B cell (primary cell): ENCODE data around the gene HIPK2. TPM values are rescaled to one million over a fixed set of nuclear protein-coding genes. Genes with fewer than 3 reads are reported as not detected.

Experiments
- ATAC-seq: fragments of 200-7000 bp; cut with Tn5 transposase; one replicate; pipeline ENCODE4 v1.10.0; 2021; ENCODE audit warnings: low read depth, mild to moderate bottlenecking, moderate number of reproducible peaks, moderate library complexity
- CTCF ChIA-PET: fragments of 350-600 bp; sonication (Branson Sonifier 250); formaldehyde crosslinking; loops from one replicate; lab custom pipeline; 2021; ENCODE audit warnings: antibody characterized with exemption, inconsistent platforms; lab: Charles Lee
- POLR2A ChIA-PET: fragments of 350-600 bp; sonication (Branson Sonifier 250); formaldehyde crosslinking; loops from one replicate; lab custom pipeline; 2021; ENCODE audit warnings: antibody characterized with exemption; lab: Charles Lee
- DNase-seq: peaks from one replicate; pipeline ENCODE4 v3.0.0; 2013
- H2AFZ ChIP-seq: 2 replicates; pipeline ENCODE4 v1.6.1; 2012; ENCODE audit warnings: mild to moderate bottlenecking, low read depth, low read length; ENCODE audit not compliant: insufficient read depth, poor library complexity, severe bottlenecking
- H3K27ac ChIP-seq, 2 donors: 1 replicate in 1 of 2; 2 replicates in 1 of 2; pipeline ENCODE4 v1.5.1; 2012 to 2013; ENCODE audit warnings: low read length in 2 of 2, mild to moderate bottlenecking in 2 of 2, moderate library complexity in 1 of 2
- H3K27me3 ChIP-seq, 4 experiments: fragments of 200-600 bp in 1 of 4; sonication (generic) in 1 of 4; replicated peaks in 1 of 4; 1 replicate in 2 of 4; 2 replicates in 2 of 4; pipeline versions ENCODE4 v1.6.1 to v1.7.0; 2013 to 2016; ENCODE audit warnings: low read length in 3 of 4, mild to moderate bottlenecking in 2 of 4, mixed read lengths in 1 of 4, moderate library complexity in 1 of 4; ENCODE audit not compliant: insufficient read depth in 4 of 4, control insufficient read depth in 3 of 4; ENCODE audit errors: control extremely low read depth in 1 of 4
- H3K36me3 ChIP-seq, 2 experiments: replicated peaks in 1 of 2; 1 replicate in 1 of 2; 2 replicates in 1 of 2; pipeline versions ENCODE4 v1.6.1 to v1.7.1; 2013; ENCODE audit warnings: low read length in 1 of 2; ENCODE audit not compliant: insufficient read depth in 2 of 2, control insufficient read depth in 1 of 2; ENCODE audit errors: control extremely low read depth in 1 of 2, extremely low read depth in 1 of 2
- H3K4me1 ChIP-seq, 2 donors: fragments of 200-600 bp in 1 of 2; sonication (generic) in 1 of 2; 1 replicate in 1 of 2; 2 replicates in 1 of 2; pipeline versions ENCODE4 v1.5.1 to v1.6.1; 2013 to 2017; ENCODE audit warnings: low read length in 2 of 2; ENCODE audit not compliant: control insufficient read depth in 2 of 2, insufficient read depth in 2 of 2
- H3K4me2 ChIP-seq: replicated peaks from 2 replicates; pipeline ENCODE3; 2012; ENCODE audit warnings: mild to moderate bottlenecking, low read depth, low read length; ENCODE audit not compliant: poor library complexity, severe bottlenecking
- H3K4me3 ChIP-seq, 5 experiments: fragments of 200-600 bp in 1 of 5; sonication (generic) in 1 of 5; 1 replicate in 3 of 5; 2 replicates in 2 of 5; pipeline versions ENCODE4 v1.5.1 to v1.7.0; 2011 to 2016; ENCODE audit warnings: low read length in 4 of 5, mild to moderate bottlenecking in 4 of 5, low read depth in 2 of 5, control low read depth in 1 of 5, moderate library complexity in 1 of 5; ENCODE audit not compliant: insufficient read depth in 1 of 5; ENCODE audit errors: control extremely low read depth in 1 of 5, extremely low read depth in 1 of 5
- H3K79me2 ChIP-seq: fragments of 200-600 bp; sonication (generic); one replicate; pipeline ENCODE4 v1.6.0; 2016; ENCODE audit warnings: low read length; ENCODE audit not compliant: control insufficient read depth, insufficient read depth
- H3K9ac ChIP-seq: fragments of 200-600 bp; sonication (generic); 2 replicates; pipeline ENCODE4 v1.6.1; 2017; ENCODE audit warnings: mild to moderate bottlenecking, low read length, moderate library complexity
- H3K9me3 ChIP-seq, 3 donors: one replicate each; pipeline versions ENCODE4 v1.6.1 to v1.7.1; 2013; ENCODE audit warnings: low read length in 2 of 3; ENCODE audit not compliant: control insufficient read depth in 2 of 3, insufficient read depth in 1 of 3; ENCODE audit errors: control extremely low read depth in 1 of 3
- H4K20me1 ChIP-seq: 2 replicates; pipeline ENCODE4 v1.6.0; 2012; ENCODE audit warnings: mild to moderate bottlenecking, low read length; ENCODE audit not compliant: insufficient read depth, control insufficient read depth, poor library complexity, severe bottlenecking
- H3K27ac Mint-ChIP-seq: one replicate; pipeline ENCODE4 v1.8.0; 2021; ENCODE audit warnings: mixed read lengths
- H3K27me3 Mint-ChIP-seq: one replicate; pipeline ENCODE4 v1.8.0; 2021; ENCODE audit warnings: mixed read lengths
- H3K4me1 Mint-ChIP-seq: one replicate; pipeline ENCODE4 v1.8.0; 2021; ENCODE audit warnings: mixed read lengths
- H3K4me3 Mint-ChIP-seq: one replicate; pipeline ENCODE4 v1.8.0; 2021; ENCODE audit warnings: mixed read lengths
- H3K9me3 Mint-ChIP-seq: one replicate; pipeline ENCODE4 v1.8.0; 2022; ENCODE audit warnings: mixed read lengths; ENCODE audit not compliant: insufficient read depth
- CTCF ChIP-seq: fragments of 200-600 bp; IDR thresholded peaks from one replicate; pipeline ENCODE4 v1.8.0; 2022; ENCODE audit warnings: antibody characterized with exemption, mild to moderate bottlenecking
- EZH2 ChIP-seq: IDR thresholded peaks from 2 replicates; pipeline ENCODE4 v1.6.1; 2012; ENCODE audit warnings: borderline replicate concordance, low read depth, mild to moderate bottlenecking, moderate library complexity, low read length; ENCODE audit not compliant: insufficient read depth, poor library complexity, severe bottlenecking
- WGBS: methylation state at CpG from one replicate; pipeline ENCODE4 v1.1.5; 2013; ENCODE audit warnings: missing lambda C conversion rate; ENCODE audit not compliant: insufficient coverage; 5-methylcytosine and 5-hydroxymethylcytosine counted together
- intact Hi-C: fragments of 100-400 bp; cut with micrococcal nuclease; formaldehyde crosslinking; loops from one replicate; pipeline ENCODE4 v1.10.0; 2022
- polyA plus RNA-seq: library from polyadenylated mRNA; depleted of rRNA; stranded (reverse); fragments of >200 nt; gene quantifications from 2 replicates; pipeline ENCODE4 v1.2.3, GENCODE V29; 2012
- total RNA-seq, 2 donors: library from RNA; stranded (reverse); fragments of 120-200 nt in 1 of 2; gene quantifications; 1 replicate in 1 of 2; 2 replicates in 1 of 2; pipeline versions ENCODE4 v1.2.3 to v1.2.4, GENCODE V29; 2013 to 2022

Gene HIPK2
- total and polyA plus RNA-seq, 2 donors (not counting 1 experiment from before 2014, with no cell fraction given) = 6.8 to 58.2 TPM

GRCh38 chr7:139575338-139575680, 202.5 kb downstream of the HIPK2 start:
- Histone ChIP-seq H4K20me1 (no peaks in the 10 kb centered on the region), H2AFZ (no peak overlapping the region), H3K27me3 (no peaks in the 10 kb centered on the region), H3K4me2 (no peak overlapping the region), H3K36me3 (peaks cover 0 to 14% of the 10 kb centered on the region in 2 experiments), H3K4me1 (no peaks in the 10 kb centered on the region), H3K9ac (no peak overlapping the region), H3K4me3 (no peak overlapping the region), H3K9me3 (no peaks in the 10 kb centered on the region), H3K79me2 (no peaks in the 10 kb centered on the region), H3K27ac (no peak overlapping the region)
- ChIA-PET POLR2A (no interaction called here), CTCF (no interaction called here)
- intact Hi-C loops = no loop called here
- ATAC-seq (no peak), DNase-seq (no peak)
- TF ChIP-seq EZH2 = no peak
- WGBS = 98% methylated on average over 6 of the region's 6 CpGs
- H3K27ac Mint-ChIP-seq = no peak overlapping the region
- H3K27me3 Mint-ChIP-seq = no peaks in the 10 kb centered on the region
- H3K9me3 Mint-ChIP-seq = no peaks in the 10 kb centered on the region
- H3K4me1 Mint-ChIP-seq = no peaks in the 10 kb centered on the region
- H3K4me3 Mint-ChIP-seq = no peak overlapping the region

- Histone ChIP-seq H2AFZ (no peak overlapping the region), H3K4me3 (no peak overlapping the region), H3K27me3 (no peaks in the 10 kb centered on the region), H3K9ac (no peak overlapping the region), H3K4me2 (no peak overlapping the region), H3K36me3 (peaks cover 0 to 14% of the 10 kb centered on the region in 2 experiments), H3K9me3 (no peaks in the 10 kb centered on the region), H3K27ac (no peak overlapping the region), H3K4me1 (no peaks in the 10 kb centered on the region), H4K20me1 (no peaks in the 10 kb centered on the region), H3K79me2 (no peaks in the 10 kb centered on the region)
- Mint-ChIP-seq H3K4me1 (no peaks in the 10 kb centered on the region), H3K27ac (no peak overlapping the region), H3K27me3 (no peaks in the 10 kb centered on the region), H3K4me3 (no peak overlapping the region), H3K9me3 (no peaks in the 10 kb centered on the region)
- DNase-seq (no peak), ATAC-seq (no peak)
- TF ChIP-seq CTCF (no peak), EZH2 (no peak)
- WGBS = 97% methylated on average over 16 of the region's 16 CpGs
- intact Hi-C loops = no loop called here
- CTCF ChIA-PET = no interaction called here
- POLR2A ChIA-PET = no interaction called here
Measured at GRCh38 chr7:139574618-139575337, 203.0 kb downstream of the HIPK2 start.
